Activated B cell treated with CpG ODN at 0.5 μM for 24 hours (primary cell): Measurements from ENCODE around the gene DERL3. TPM values are rescaled to one million over a fixed set of nuclear protein-coding genes. Genes with fewer than 3 reads are reported as not detected.
"Not testable (repeated sequence)": the region's sequence is repeated elsewhere in the genome, so short reads cannot be mapped to it uniquely, and the experiment has no call there.

ENCODE experiments used
- ATAC-seq: fragments of 200-7000 bp; cut with Tn5 transposase; one replicate; pipeline ENCODE4 v1.10.0; 2021; ENCODE audit warnings: low read depth, mild to moderate bottlenecking, moderate library complexity
- CTCF ChIA-PET: fragments of 350-600 bp; sonication (Branson Sonifier 250); formaldehyde crosslinking; loops from one replicate; lab custom pipeline; 2021; ENCODE audit warnings: antibody characterized with exemption; lab: Charles Lee
- POLR2A ChIA-PET: fragments of 350-600 bp; sonication (Branson Sonifier 250); formaldehyde crosslinking; loops from one replicate; lab custom pipeline; 2021; ENCODE audit warnings: antibody characterized with exemption; lab: Charles Lee
- DNase-seq: peaks from one replicate; pipeline ENCODE4 v3.0.0; 2022
- H3K27ac Mint-ChIP-seq: one replicate; pipeline ENCODE4 v1.8.0; 2020; ENCODE audit warnings: mixed read lengths
- H3K27me3 Mint-ChIP-seq: one replicate; pipeline ENCODE4 v1.8.0; 2021; ENCODE audit warnings: mixed read lengths
- H3K36me3 Mint-ChIP-seq: one replicate; pipeline ENCODE4 v1.8.0; 2021; ENCODE audit warnings: low read depth, mixed read lengths
- H3K4me1 Mint-ChIP-seq: one replicate; pipeline ENCODE4 v1.8.0; 2021; ENCODE audit warnings: mixed read lengths
- H3K4me3 Mint-ChIP-seq: one replicate; pipeline ENCODE4 v1.8.0; 2020; ENCODE audit warnings: mild to moderate bottlenecking, mixed read lengths
- H3K9me3 Mint-ChIP-seq: one replicate; pipeline ENCODE4 v1.8.0; 2020; ENCODE audit warnings: mixed read lengths
- CTCF ChIP-seq: fragments of 200-600 bp; IDR thresholded peaks from one replicate; pipeline ENCODE4 v1.8.0; 2022; ENCODE audit warnings: antibody characterized with exemption, mild to moderate bottlenecking
- intact Hi-C: fragments of 100-400 bp; cut with micrococcal nuclease; formaldehyde crosslinking; loops from one replicate; pipeline ENCODE4 v1.15.1; 2024
- total RNA-seq: library from RNA; stranded (reverse); gene quantifications from 2 replicates; pipeline ENCODE4 v1.2.3, GENCODE V29; 2022

The DERL3 gene
- total RNA-seq, 1 donor from 2014 or later = 18.3 TPM

GRCh38 chr22:23877566-23877965 is 38.8 kb upstream of the DERL3 start:
- H3K27ac Mint-ChIP-seq = no peak overlapping the region
- CTCF ChIA-PET = no interaction called here

GRCh38 chr22:23875801-23876200 is 37.0 kb upstream of the DERL3 start:
- DNase-seq = no peak
- ATAC-seq = no peak
- POLR2A ChIA-PET = no interaction called here
- Mint-ChIP-seq H3K4me3 (no peak overlapping the region), H3K4me1 (peaks cover 3% of the 10 kb centered on the region), H3K9me3 (no peaks in the 10 kb centered on the region), H3K27me3 (no peaks in the 10 kb centered on the region), H3K27ac (no peak overlapping the region), H3K36me3 (peaks cover 63% of the 10 kb centered on the region)
- intact Hi-C loops = no loop called here
- no peak for TF ChIP-seq CTCF
- CTCF ChIA-PET = no interaction called here

More at GRCh38 chr22:23877566-23877965, 38.8 kb upstream of the DERL3 start:
- H3K4me3 Mint-ChIP-seq = no peak overlapping the region
- TF ChIP-seq CTCF = no peak
- DNase-seq (no peak), ATAC-seq (no peak)
- POLR2A ChIA-PET = interaction anchor here (0.8 kb wide), 1 partner anchor 16 kb away, joined by 4 read pairs; no protein-coding TSS in a partner anchor
- peaks cover 75% of the 10 kb centered on the region for H3K36me3 Mint-ChIP-seq
- peaks cover 3% of the 10 kb centered on the region for H3K4me1 Mint-ChIP-seq
- H3K9me3 Mint-ChIP-seq = no peaks in the 10 kb centered on the region
- H3K27me3 Mint-ChIP-seq = no peaks in the 10 kb centered on the region
- intact Hi-C loops = no loop called here

- intact Hi-C loops = no loop called here
- Mint-ChIP-seq H3K9me3 (no peaks in the 10 kb centered on the region), H3K36me3 (peaks cover 63% of the 10 kb centered on the region), H3K27me3 (no peaks in the 10 kb centered on the region), H3K4me1 (peaks cover 3% of the 10 kb centered on the region), H3K4me3 (no peak overlapping the region), H3K27ac (no peak overlapping the region)
- no peak for DNase-seq
- CTCF ChIA-PET = no interaction called here
- TF ChIP-seq CTCF = no peak
- ATAC-seq = no peak
- POLR2A ChIA-PET = no interaction called here
Observed at GRCh38 chr22:23874871-23875270, 36.1 kb upstream of the DERL3 start.

GRCh38 chr22:23868580-23868979 is 29.8 kb upstream of the DERL3 start:
- ATAC-seq (no peak), DNase-seq (no peak)
- TF ChIP-seq CTCF = no peak
- ChIA-PET POLR2A (no interaction called here), CTCF (no interaction called here)
- H3K36me3 Mint-ChIP-seq = peaks cover 51% of the 10 kb centered on the region
- H3K4me1 Mint-ChIP-seq = no peaks in the 10 kb centered on the region
- no peak overlapping the region for H3K27ac Mint-ChIP-seq
- intact Hi-C loops = no loop called here
- no peak overlapping the region for H3K4me3 Mint-ChIP-seq
- H3K9me3 Mint-ChIP-seq = no peaks in the 10 kb centered on the region
- no peaks in the 10 kb centered on the region for H3K27me3 Mint-ChIP-seq

- H3K4me1 Mint-ChIP-seq, H3K9me3 Mint-ChIP-seq, DNase-seq, H3K4me3 Mint-ChIP-seq, ATAC-seq, H3K27ac Mint-ChIP-seq, H3K27me3 Mint-ChIP-seq: not testable (repeated sequence)
- H3K36me3 Mint-ChIP-seq = peaks cover 53% of the 10 kb centered on the region
- CTCF ChIA-PET = interaction anchor here (1.2 kb wide), 1 partner anchor 29 kb away, joined by 3 read pairs; no protein-coding TSS in a partner anchor
- intact Hi-C loops = loop anchor here (5.0 kb wide), 1 partner anchor 93 kb away; no protein-coding TSS in a partner anchor
- POLR2A ChIA-PET = interaction anchor here (0.6 kb wide), 1 partner anchor 52 kb away, joined by 11 read pairs; no protein-coding TSS in a partner anchor
Observed at GRCh38 chr22:23864499-23865154, 25.8 kb upstream of the DERL3 start.
